SK-N-SH treated with all-trans-retinoic acid at 6 μM for 48 hours (cell line): ENCODE results near the gene DHX57.

Source experiments
- ATAC-seq: fragments of 200-7000 bp; cut with Tn5 transposase; 3 replicates; pipeline ENCODE4 v1.9.1; 2020; ENCODE audit warnings: mild to moderate bottlenecking, moderate library complexity
- ARNTL ChIP-seq: fragments of 450-650 bp; formaldehyde crosslinking; IDR thresholded peaks from 2 replicates; pipeline ENCODE4 v1.5.0; 2020; ENCODE audit warnings: low read depth, mild to moderate bottlenecking, moderate library complexity, borderline replicate concordance
- BACH2 ChIP-seq: fragments of 250-450 bp; sonication (Bioruptor Pico); IDR thresholded peaks from 2 replicates; pipeline ENCODE4 v1.9.0; 2021; ENCODE audit warnings: mild to moderate bottlenecking, borderline replicate concordance
- CREB5 ChIP-seq: fragments of 250-450 bp; sonication (Bioruptor Pico); IDR thresholded peaks from 2 replicates; pipeline ENCODE4 v1.5.1; 2020; ENCODE audit warnings: low read depth, mild to moderate bottlenecking, moderate library complexity
- CSDC2 ChIP-seq: fragments of 250-450 bp; sonication (Bioruptor Pico); IDR thresholded peaks from 2 replicates; pipeline ENCODE4 v1.5.0; 2020; ENCODE audit warnings: mild to moderate bottlenecking, moderate library complexity
- CSRNP3 ChIP-seq: fragments of 250-450 bp; sonication (Bioruptor Pico); IDR thresholded peaks from 2 replicates; pipeline ENCODE4 v1.5.1; 2021; ENCODE audit warnings: mild to moderate bottlenecking, moderate library complexity
- GLIS3 ChIP-seq: fragments of 250-450 bp; sonication (Bioruptor Pico); IDR thresholded peaks from 2 replicates; pipeline ENCODE4 v1.5.0; 2020; ENCODE audit warnings: mild to moderate bottlenecking, moderate library complexity
- ISL1 ChIP-seq: fragments of 250-450 bp; sonication (Bioruptor Pico); IDR thresholded peaks from 2 replicates; pipeline ENCODE4 v2.1.2; 2022; ENCODE audit warnings: mild to moderate bottlenecking, moderate library complexity
- OSR1 ChIP-seq: fragments of 250-450 bp; sonication (Bioruptor Pico); IDR thresholded peaks from 2 replicates; pipeline ENCODE4 v1.8.0; 2022; ENCODE audit warnings: moderate library complexity, mild to moderate bottlenecking, inconsistent platforms
- PATZ1 ChIP-seq: fragments of 250-450 bp; sonication (Bioruptor Pico); IDR thresholded peaks from 2 replicates; pipeline ENCODE4 v1.8.0; 2020; ENCODE audit warnings: mild to moderate bottlenecking, moderate library complexity, borderline replicate concordance
- POU6F1 ChIP-seq: fragments of 250-450 bp; sonication (Bioruptor Pico); IDR thresholded peaks from 2 replicates; pipeline ENCODE4 v1.8.0; 2021; ENCODE audit warnings: low read depth, mild to moderate bottlenecking, moderate library complexity, borderline replicate concordance
- PPARA ChIP-seq: fragments of 250-450 bp; sonication (Bioruptor Pico); IDR thresholded peaks from 2 replicates; pipeline ENCODE4 v1.5.0; 2020; ENCODE audit warnings: mild to moderate bottlenecking, borderline replicate concordance
- RARB ChIP-seq: fragments of 250-450 bp; sonication (Bioruptor Pico); IDR thresholded peaks from 2 replicates; pipeline ENCODE4 v1.8.0; 2021; ENCODE audit warnings: mild to moderate bottlenecking, moderate library complexity
- TCF4 ChIP-seq: fragments of 250-450 bp; sonication (Bioruptor Pico); IDR thresholded peaks from 2 replicates; pipeline ENCODE4 v1.8.0; 2021; ENCODE audit warnings: mild to moderate bottlenecking, moderate library complexity, borderline replicate concordance
- TOX ChIP-seq: fragments of 250-450 bp; sonication (Bioruptor Pico); IDR thresholded peaks from 2 replicates; pipeline ENCODE4 v1.8.0; 2021; ENCODE audit warnings: mild to moderate bottlenecking, moderate library complexity, borderline replicate concordance
- TSHZ2 ChIP-seq: fragments of 250-450 bp; sonication (Bioruptor Pico); IDR thresholded peaks from 2 replicates; pipeline ENCODE4 v1.5.0; 2020; ENCODE audit warnings: mild to moderate bottlenecking, moderate library complexity
- ZC3H10 ChIP-seq: fragments of 250-450 bp; sonication (Bioruptor Pico); IDR thresholded peaks from 2 replicates; pipeline ENCODE4 v1.5.1; 2021; ENCODE audit warnings: mild to moderate bottlenecking, moderate library complexity
- ZFP3 ChIP-seq: fragments of 250-450 bp; sonication (Bioruptor Pico); IDR thresholded peaks from 2 replicates; pipeline ENCODE4 v1.5.0; 2020; ENCODE audit warnings: mild to moderate bottlenecking, moderate library complexity
- ZFP30 ChIP-seq: fragments of 450-650 bp; formaldehyde crosslinking; IDR thresholded peaks from 2 replicates; pipeline ENCODE4 v1.5.0; 2022; ENCODE audit warnings: mild to moderate bottlenecking, moderate library complexity
- ZNF70 ChIP-seq: fragments of 450-650 bp; formaldehyde crosslinking; IDR thresholded peaks from 2 replicates; pipeline ENCODE4 v1.5.0; 2020; ENCODE audit warnings: mild to moderate bottlenecking, moderate library complexity
- ZNF8 ChIP-seq: fragments of 450-650 bp; formaldehyde crosslinking; IDR thresholded peaks from 2 replicates; pipeline ENCODE4 v1.5.0; 2020; ENCODE audit warnings: mild to moderate bottlenecking, moderate library complexity

Gene DHX57

GRCh38 chr2:38909872-38910271 is 34.1 kb upstream of the DHX57 start (continued):
- TF ChIP-seq TCF4 = no peak
- TF ChIP-seq, all 23 proteins: peak for 0

GRCh38 chr2:38907743-38908562 is 32.2 kb upstream of the DHX57 start:
- ATAC-seq = no peak
- TF ChIP-seq BACH2 (CRISPR knock-in tag) (no peak), ARNTL (CRISPR knock-in tag) (no peak), PPARA (CRISPR knock-in tag) (no peak), ZNF70 (no peak), CSDC2 (no peak), CREB5 (CRISPR knock-in tag) (no peak)

GRCh38 chr2:38907242-38907641 is 31.5 kb upstream of the DHX57 start:
- no peak for ATAC-seq

More at GRCh38 chr2:38907242-38907641, 31.5 kb upstream of the DHX57 start:
- TF ChIP-seq CSRNP3 (CRISPR knock-in tag) (no peak), ISL1 (CRISPR knock-in tag) (no peak), PPARA (CRISPR knock-in tag) (no peak), BACH2 (CRISPR knock-in tag) (no peak), POU6F1 (no peak), ARNTL (CRISPR knock-in tag) (no peak), PATZ1 (no peak), CREB5 (CRISPR knock-in tag) (no peak), ZFP3 (CRISPR knock-in tag) (no peak), CSDC2 (no peak), ZFP30 (CRISPR knock-in tag) (no peak), TOX (CRISPR knock-in tag) (no peak), ZNF8 (CRISPR knock-in tag) (no peak), RARB (CRISPR knock-in tag) (no peak), OSR1 (no peak), GLIS3 (no peak), TCF4 (no peak), TSHZ2 (CRISPR knock-in tag) (no peak), ZC3H10 (no peak)
